GM21360 (cell line): ENCODE results near the gene DNMT3A.

Experiments used
- ATAC-seq: cut with Tn5 transposase; IDR thresholded peaks from one replicate; pipeline ENCODE4 v1.9.1; 2021; ENCODE audit warnings: mild to moderate bottlenecking, moderate library complexity; ENCODE audit not compliant: unreplicated experiment

Gene DNMT3A

DNA sequence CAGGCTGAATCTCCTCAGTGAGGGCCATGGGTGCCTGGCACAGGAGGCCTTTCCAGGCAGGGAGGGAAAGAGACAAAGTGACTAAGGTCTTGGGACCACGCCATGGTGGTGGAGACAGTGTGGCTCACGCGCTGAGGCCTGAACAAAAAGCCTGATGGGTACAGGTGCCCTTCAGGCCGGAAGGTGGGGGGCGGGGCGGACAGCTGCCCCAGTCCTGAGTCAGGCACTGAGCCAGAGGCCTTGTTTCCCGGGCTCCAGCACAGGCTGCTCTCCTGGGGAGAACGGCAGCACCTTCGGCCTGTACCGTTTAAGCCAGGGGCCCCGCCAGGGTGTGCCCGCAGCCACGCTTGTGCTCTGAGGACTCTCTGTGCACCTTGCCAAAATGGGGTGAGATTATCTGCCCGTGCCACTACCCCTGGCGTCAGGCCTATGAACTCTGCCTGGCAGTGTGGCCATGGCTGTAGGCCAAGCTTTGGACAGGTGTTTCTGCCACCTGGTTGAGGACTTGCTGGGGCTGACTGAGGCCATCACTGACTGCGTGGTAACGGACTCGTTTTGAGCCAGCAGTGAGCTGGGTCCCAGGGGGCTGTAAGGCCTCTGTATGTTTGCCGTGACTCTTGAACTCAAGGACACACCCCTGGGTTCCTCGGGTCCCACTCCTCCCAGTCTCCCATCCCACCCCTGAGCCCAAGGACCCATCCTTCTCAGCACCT is 31.7 kb upstream of the DNMT3A start:
- ATAC-seq, result no peak

DNA sequence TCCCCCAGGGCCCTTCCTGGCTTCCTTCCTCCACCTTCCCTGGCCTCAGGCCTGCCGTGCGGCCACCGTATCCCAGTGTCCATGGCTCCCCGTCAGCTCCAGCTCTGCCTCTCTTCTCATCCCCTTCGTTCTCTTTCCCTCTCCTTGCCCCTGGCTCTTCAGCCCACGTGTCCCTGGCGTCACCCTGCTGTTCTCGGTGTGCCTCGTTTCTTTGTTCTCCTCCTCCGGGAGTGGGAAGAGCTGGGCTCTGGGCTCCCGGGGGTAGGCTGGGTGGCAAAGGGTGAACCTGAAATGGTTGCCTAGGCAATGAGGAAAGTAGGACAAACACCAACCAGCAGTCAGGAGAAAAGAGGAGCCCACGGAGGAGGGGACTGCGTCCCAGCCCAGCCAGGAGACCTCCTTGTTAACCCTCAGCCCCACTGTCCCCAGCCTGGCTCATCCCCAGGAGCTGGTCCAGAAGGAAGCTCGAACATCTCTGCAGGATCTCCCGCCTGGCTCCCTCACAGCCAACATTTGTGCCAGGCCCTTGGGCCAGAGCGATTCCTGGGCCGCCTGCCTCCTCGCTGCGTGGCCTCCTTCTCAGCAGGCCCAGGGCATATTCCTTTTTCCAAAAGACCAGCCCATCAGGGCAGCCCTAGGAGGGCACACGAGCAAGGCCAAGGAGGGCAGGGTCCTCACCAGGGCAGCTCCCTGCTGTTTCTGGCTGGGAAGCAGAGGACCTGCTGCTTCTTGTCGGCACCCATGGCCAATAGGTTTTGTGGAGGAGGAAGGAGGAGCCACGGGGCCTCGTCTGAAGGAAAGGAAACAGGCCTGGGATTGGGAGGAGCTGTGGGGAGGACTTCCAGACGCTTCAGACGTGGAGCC is 30.9 kb upstream of the DNMT3A start:
- no peak for ATAC-seq

- no peak for ATAC-seq
Observed at GRCh38 chr2:25371253-25372241, 29.8 kb upstream of the DNMT3A start.

DNA sequence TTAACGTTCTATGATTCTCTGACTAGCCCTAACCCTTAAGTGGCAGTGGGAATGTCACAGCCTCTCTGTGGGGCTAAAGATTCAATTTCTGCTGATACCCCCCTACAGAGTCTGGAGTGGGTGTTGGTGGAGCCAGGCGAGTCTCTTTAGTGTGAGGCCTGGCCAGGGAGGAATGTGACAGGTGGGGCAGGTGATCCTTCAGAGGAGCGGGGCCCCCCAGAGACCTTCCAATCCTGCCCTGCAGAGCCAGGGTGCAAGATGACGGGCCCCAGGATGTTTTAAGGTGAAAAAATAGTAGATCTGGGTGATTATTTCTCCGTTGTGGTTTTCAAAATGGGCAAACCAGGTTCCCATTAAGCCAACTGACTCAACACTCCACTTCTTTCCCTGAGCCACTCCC is 28.2 kb upstream of the DNMT3A start:
- no peak for ATAC-seq

GRCh38 chr2:25369439-25369838 is 27.7 kb upstream of the DNMT3A start:
- ATAC-seq, result no peak

DNA sequence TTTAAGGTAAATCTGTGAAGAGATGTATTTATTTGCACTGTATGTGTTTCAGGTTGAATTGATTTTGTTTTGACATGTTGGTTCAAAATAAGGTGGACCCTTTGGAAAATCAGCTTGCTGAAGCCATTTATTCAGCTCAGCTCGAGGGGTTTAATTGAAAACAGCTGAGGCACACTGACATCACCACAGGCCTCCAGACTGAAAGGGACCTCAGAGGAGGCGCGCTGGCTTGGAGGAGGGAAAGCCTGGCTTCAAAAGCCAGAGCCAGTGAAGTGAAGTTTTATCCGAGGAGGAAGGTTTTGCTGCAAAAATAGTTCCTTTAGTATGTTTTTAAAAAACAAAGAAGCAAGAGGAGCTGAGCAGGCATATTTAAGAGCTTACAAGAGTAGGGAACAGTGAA is 26.9 kb upstream of the DNMT3A start:
- ATAC-seq, result no peak

GRCh38 chr2:25367296-25367695 is 25.6 kb upstream of the DNMT3A start:
- ATAC-seq, result no peak

- no peak for ATAC-seq
Observed at GRCh38 chr2:25366629-25367028, 24.9 kb upstream of the DNMT3A start.

- ATAC-seq, result no peak
Observed at GRCh38 chr2:25365241-25365640, 23.5 kb upstream of the DNMT3A start.

GRCh38 chr2:25363733-25364132 is 22.0 kb upstream of the DNMT3A start:
- no peak for ATAC-seq

DNA sequence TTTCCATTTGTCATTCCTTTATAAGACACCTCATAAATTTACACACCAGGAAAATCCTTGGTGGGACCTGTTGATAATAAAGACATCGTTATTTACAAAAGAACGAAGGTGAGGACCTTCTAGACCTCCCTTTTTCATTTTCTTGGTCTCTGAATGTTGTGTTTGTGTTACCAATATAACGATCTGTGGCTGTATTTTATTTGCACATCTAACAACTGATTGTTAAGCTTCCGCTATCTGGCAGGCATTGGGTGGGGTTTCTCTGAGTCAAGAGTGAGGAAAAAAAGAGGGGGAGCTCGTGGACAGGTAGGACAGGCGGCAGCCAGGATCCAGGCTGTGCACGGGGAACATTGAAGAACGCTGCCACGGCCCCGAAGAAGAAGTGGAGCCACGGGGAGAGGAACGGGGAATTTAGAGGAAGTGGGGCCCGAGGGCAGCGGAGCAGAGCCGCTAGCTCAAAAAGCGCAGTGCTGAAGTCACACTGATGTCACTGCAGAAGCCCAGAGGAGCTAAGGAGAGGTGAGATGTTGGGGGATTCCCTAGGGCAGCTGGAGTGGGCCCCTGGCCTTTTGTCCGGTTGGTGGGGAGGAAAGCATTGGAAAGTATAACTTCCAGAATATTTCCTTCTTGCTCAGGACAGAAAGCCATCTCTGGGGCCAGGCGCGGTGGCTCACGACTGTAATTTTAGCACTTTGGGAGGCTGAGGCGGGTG is 20.9 kb upstream of the DNMT3A start:
- ATAC-seq, result peak; percentile 67

GRCh38 chr2:25362049-25362433 is 20.3 kb upstream of the DNMT3A start:
- ATAC-seq, result peak; percentile 86

DNA sequence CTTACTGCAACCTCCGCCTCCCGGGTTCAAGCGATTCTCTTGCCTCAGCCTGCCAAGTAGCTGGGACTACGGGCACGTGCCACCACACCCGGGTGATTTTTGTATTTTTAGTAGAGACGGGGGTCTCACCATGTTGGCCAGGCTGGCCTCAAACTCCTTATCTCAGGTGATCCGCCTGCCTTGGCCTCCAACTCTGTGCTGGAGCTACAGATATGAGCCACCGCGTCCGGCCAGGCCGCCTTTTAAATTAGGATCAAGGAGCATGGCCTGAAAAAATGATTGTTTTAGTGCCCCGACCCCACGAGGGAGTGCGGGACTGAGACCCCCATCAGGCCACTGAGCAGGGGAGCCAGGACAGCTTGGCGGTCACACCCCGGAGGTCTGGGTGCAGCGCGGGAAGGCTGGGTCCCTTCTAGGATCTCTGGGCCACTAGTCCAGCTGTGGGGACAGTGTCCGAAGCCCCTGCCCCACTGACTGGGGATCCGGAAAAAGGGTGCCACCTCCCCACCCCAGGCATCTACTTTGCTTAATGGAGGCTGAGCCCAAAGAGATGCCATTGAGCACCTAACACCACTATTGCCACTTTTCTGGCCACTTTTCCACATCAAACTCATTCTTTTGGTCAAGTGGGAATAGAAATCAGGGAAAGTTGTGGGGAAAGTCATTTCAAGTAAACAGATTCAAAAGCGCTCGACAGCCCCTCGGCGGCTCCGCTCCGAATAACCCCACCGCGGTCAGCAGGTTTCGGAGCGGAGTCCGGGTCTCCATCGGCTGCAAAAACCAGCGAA is 19.7 kb upstream of the DNMT3A start:
- no peak for ATAC-seq

DNA sequence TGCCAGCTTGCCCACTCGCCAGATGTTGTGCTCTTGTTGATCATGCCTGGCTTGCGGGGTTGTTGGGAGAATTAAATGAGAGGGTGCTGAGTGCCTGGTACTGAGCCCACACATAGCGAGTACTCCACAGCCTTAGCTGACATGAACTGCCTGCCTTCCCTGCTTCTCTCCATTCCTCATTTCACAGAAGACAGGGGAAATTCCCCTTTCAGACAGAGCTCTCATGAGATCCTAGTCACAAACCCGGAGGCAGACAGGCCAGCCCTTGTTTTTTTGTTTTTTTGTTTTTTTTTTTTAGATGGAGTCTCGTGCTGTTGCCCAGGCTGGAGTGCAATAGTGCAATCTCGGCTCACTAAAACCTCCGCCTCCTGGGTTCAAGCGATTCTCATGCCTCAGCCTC is 17.1 kb upstream of the DNMT3A start:
- ATAC-seq, result no peak

GRCh38 chr2:25358249-25358815 is 16.6 kb upstream of the DNMT3A start:
- no peak for ATAC-seq

GRCh38 chr2:25356088-25356487 is 14.4 kb upstream of the DNMT3A start:
- ATAC-seq, result no peak

- no peak for ATAC-seq
Observed at GRCh38 chr2:25355270-25355669, 13.5 kb upstream of the DNMT3A start.

GRCh38 chr2:25354116-25354515 is 12.4 kb upstream of the DNMT3A start:
- no peak for ATAC-seq

GRCh38 chr2:25349397-25349796 is 7.7 kb upstream of the DNMT3A start:
- no peak for ATAC-seq
